Endometrium (tissue), 2 donors: ENCODE results near the gene EFCAB14.
A peak's percentile ranks its signal among the peaks of the same experiment; 100 is the strongest.
"Not testable (repeated sequence)": the region's sequence is repeated elsewhere in the genome, so short reads cannot be mapped to it uniquely, and the experiment has no call there.

ENCODE experiments used
- FAIRE-seq: peaks from 2 replicates; lab custom pipeline; 2012; peaks lifted over from hg19 to GRCh38; lab: Jason Lieb, UNC
- donor health status: control.
- donor health status: control.

EFCAB14 gene

DNA sequence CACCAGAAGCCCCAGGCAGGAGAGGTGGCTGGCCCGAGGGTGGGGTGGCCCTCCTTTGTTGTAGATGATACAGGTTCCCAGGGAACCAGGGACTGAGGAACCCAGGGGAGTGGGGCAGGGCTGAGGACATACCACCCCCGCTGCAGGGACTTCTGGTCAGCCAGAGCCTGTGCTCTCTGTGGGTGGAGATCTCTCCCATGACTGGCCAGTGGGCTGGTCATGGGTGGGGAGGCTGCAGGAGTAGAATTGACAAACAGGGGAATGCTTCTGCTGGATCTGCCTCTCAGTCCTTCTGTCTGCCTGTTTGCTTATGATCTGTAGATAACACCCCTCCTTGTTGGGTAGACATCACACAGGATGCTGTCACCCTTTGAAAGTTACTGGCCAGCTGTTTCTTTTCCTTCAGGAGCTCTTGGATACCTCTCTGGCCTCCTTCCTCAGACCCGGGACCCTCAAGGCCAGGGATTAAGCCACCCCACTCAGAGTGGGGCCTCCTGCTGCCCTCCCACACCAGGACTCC lies 2.8 kb upstream of the EFCAB14 start:
- no peak for FAIRE-seq

DNA sequence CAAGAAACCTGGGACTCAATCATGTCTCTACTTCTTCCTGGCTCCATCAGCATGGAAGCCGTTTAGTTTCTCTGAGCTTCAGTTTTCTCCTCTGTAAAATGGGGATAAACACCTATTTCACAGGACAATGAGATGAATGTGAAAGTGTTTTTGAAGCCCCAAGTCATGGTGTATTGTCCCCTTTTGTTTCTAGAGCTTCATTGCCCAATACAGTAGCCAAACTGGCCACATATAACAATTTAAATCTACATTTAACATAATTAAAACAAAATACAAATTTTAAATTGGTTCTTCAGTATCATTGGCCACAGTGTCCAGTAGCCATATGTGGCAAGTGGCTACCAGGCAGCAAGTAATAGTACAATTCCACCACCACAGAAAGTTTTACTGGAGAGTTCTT lies 2.3 kb upstream of the EFCAB14 start:
- FAIRE-seq, result no peak

DNA sequence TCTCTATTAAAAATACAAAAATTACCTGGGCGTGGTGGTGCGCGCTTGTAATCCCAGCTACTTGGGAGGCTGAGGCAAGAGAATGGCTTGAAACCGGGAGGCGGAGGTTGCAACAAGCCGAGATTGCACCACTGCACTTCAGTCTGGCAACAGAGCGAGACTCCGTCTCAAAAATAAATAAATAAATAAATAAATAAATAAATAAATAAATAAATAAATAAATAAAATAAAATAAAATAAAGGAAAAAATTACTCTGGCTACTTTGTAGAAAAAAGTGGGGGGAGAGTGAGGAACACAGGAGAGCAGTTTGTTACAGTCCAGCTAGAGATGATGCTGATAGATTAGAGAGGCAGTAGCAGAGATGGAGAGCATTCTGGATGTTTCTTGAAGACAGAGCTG lies 1.4 kb upstream of the EFCAB14 start:
- not testable (repeated sequence) for FAIRE-seq

GRCh38 chr1:46719689-46720088 lies 775 bp upstream of the EFCAB14 start:
- no peak for FAIRE-seq

GRCh38 chr1:46718340-46718726 lies 581 bp downstream of the EFCAB14 start:
- no peak for FAIRE-seq

DNA sequence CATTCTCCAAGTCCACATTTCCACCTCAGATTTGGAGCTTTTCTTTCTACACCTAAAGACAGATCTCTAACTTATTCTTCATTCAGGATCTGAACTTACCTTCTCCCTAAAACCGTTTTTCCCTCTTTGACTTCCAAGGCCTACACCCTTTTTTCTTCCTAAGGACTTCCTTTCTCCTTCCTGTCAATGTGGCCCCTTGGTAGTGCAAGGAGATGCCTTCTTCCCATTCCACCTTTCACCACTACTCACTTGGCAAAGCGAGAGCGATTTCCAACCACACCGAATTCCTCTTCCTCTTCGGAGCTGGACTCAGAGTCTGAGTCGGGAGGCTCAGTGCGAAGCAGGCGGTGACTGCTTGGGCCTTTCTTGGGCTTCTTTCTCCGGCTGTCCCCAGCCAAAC lies 1.3 kb downstream of the EFCAB14 start:
- no peak for FAIRE-seq

DNA sequence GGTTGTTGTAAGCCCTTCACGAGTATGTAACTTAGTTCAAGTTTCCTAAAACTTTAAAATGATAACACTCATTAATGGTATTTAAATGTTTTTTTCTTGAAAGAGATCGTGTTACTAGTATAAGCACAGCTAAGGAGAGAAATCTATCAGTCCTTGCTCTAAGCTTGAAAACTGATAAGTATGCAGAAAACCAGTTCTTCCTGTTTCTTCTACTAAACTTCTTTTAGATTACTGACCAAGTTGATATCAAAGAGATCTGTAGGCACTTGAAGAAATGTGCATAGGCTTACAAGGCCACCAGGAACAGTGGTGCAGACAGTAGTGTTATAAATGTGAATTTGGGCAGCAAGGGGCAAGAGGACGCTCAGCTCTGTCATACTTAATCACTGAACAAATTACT lies 3.9 kb downstream of the EFCAB14 start:
- no peak for FAIRE-seq

GRCh38 chr1:46708121-46708520 lies 10.8 kb downstream of the EFCAB14 start:
- no peak for FAIRE-seq

- FAIRE-seq, result no peak
Measured at GRCh38 chr1:46705408-46705807, 13.5 kb downstream of the EFCAB14 start.

DNA sequence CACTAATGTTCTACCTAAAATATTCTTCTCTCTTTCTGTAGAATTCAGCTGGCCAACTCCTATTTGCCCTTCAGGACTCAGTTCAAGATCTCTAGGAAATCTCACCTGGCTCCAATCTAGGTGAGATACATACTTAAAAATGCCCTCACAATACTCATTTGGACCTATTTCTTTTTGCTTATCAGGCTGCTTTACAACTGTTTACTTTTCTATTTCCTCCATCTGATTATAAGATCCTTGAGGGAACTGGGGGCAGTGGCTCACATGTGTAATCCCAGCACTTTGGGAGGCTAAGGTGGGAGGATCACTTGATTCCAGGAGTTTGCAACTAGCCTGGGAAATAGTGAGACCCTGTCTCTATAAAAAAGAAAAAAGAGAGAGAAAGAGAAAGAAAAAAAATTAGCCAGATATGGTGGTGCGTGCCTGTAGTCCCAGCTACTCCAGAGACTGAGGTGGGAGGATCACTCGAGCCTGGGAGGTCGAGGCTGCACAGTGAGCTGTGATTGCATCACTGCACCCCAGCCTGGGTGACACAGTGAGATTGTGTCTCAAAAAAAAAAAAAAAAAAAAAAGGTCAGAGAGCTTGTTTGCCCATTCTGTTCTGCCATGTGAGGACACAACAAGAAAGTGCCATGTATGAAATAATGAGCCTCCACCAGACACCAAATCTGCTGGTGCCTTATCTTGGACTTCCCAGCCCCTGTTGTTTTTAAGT lies 14.8 kb downstream of the EFCAB14 start:
- FAIRE-seq, result no peak

GRCh38 chr1:46699666-46700065 lies 19.2 kb downstream of the EFCAB14 start:
- no peak for FAIRE-seq

DNA sequence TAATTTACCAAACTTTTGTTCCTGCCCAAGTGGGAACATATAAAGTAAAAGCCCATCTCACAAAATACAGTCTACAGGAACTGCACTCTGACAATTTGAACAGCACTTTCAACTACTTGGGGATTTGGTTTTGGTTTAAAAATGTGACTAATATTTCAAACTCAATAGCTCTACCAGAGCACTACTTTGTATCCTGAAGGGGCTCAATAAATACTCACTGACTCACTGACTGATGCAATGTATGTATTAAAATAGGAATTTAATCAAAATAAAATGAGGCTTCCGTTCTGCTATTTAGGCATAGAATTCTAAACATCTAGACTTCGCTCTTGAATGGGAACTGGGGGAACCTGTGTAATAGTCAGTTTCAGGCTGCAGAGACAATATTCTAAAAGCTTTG lies 21.9 kb downstream of the EFCAB14 start:
- no peak for FAIRE-seq

GRCh38 chr1:46694676-46695075 lies 24.2 kb downstream of the EFCAB14 start:
- not testable (repeated sequence) for FAIRE-seq

DNA sequence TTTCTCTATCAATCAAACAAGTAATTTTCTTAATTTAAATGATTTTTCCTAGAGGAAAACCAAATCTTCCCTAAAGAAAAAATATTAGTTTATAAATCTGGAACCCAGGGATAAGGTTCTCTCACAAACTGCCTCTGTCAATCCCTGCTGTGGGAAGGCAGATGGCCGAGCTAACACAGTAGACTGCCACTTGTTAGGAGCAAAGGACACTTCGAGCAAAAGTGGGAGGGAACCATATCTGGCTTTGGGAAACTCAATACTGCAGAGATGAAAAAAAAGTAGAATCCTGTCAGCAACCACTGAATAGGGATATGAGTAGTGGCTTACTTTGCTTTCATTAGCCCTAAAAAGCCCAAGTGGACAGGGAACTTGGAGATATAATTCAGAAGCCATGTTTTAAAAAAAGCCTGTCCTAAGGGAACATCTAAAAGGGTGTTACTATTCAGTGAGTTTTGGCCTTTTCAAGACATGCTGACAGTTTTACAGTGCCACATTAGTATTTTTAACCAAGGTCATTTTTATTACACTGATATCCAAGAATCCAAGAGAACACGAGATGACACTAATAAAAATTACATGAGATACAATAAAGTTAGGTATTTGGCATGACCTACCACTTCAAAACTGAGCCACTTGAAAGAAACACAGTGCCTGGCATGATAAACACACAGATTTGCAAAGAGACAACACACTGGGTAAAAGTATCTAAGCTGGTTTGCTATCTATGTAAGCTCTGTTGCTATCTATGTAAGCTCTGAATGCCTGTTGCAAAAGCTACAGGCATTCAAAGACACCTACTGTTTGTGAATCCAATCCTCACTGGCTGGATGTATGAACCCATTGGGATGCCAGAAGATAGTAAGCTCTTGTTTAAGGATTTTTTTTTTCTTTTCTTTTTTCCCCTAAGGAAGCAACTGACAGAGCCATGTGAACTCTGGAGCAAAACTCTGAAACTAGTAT lies 25.8 kb downstream of the EFCAB14 start:
- no peak for FAIRE-seq

DNA sequence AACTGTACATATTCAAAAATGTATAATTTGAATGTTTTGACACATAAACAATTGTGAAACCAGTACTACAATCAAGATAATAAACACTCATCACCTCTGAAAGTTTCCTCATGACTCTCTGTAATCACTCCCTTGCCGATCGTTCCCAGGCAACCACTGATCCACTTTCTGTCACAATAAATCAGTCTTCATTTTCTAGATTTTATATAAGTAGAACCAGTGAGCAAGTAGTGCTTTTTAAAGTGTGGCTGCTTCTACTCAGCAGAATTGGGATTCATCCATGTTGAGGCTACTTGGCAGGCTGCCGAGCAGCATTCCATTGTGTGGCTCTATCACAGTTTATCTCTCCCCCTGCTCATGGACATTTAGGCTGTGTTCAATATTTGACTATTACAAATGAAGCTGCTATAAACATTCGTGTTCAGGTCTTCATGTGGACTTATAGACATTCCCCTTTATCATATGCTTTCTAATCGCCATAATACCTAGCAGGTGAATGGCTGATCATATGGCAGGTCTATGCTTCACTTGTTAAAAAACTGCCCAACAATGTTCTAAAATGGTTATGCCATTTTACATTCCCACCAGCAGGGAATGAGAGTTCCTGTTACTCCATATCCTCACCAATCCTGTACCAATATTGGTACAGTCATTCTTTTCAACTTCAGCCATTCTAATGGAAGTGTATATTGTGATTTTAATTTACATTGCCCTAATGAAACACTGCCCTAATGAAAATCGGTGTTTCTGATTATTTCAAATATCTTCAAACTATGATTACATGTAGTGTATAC lies 26.7 kb downstream of the EFCAB14 start:
- FAIRE-seq, result no peak

DNA sequence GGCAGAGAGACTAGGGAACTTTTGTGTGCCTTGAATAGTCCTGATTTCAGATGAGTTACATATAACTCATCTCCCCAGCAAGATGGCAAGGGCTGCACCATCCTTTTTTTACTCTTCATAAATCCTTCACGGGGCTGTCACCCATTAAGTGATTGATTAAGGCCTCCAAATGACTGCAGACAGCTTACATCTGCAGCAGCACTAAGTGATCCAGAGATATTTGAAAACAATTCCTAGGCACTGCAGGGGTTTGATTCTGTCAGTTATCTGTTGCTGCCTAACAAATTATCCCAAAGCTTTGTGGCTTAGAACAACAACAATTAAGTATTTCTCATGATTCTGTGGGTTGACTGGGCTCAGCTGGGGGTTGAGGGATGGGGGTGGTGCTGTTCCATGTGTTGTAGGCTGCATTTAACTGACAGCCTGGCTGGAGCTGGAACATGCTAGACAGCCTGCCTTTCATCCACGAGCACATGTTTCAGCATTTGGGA lies 27.9 kb downstream of the EFCAB14 start:
- FAIRE-seq, result no peak

GRCh38 chr1:46689897-46690296 lies 29.0 kb downstream of the EFCAB14 start:
- FAIRE-seq, result no peak

- FAIRE-seq, result no peak
Measured at GRCh38 chr1:46689356-46689755, 29.6 kb downstream of the EFCAB14 start.

DNA sequence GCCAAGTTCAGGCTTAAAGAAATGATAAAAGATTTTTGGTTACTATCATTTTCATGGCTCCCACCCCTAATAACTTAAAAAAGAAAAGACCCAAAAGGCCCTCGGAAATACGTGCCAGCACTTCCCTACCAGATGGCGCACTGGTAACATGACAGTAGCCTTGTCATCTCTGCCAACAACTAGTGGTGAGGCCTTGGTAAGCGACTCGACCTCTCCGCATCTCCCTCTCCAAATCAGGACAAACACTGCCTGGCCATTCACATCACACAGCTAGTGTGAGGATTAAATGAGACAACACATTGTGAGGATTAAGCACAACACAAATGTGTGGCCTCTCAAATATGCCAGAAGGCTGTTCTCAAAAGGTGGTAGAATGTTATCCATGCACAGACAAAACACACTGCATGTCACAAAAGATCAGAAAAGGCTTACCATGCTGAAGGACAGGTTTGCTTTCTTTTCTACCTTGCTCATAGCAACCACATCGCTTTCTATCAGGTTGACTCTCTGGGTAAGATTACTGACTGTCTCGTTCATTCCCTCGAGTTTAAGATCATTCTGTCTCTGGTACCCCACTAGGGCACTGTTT lies 30.9 kb downstream of the EFCAB14 start:
- no peak for FAIRE-seq

DNA sequence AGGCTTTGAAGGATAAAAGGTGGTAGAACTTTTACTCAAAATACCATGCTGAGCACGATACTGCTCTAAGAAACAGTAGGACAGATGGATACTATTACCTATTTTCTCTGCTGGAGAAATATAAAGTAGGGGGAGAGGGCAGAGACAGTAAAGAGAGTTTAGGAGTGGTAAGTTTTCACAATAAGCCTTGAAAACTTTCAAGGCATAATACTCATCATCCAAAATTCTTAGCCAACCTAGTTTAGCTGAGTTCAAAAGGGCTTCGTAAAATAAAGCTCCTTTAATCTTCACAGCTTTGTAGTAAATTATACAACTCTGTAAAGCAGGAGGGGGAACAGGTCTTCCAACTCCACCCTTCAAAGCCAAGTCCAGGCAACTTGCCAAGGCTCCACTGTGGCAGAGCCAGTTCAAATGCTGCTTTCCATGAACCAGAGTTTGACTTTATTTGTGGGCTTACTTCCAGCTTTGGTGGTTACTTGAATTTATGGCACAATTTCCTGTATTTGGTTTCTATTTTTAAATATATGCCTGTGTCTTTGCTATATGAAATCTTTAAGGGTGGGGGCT lies 31.7 kb downstream of the EFCAB14 start:
- peak; percentile 66 for FAIRE-seq

DNA sequence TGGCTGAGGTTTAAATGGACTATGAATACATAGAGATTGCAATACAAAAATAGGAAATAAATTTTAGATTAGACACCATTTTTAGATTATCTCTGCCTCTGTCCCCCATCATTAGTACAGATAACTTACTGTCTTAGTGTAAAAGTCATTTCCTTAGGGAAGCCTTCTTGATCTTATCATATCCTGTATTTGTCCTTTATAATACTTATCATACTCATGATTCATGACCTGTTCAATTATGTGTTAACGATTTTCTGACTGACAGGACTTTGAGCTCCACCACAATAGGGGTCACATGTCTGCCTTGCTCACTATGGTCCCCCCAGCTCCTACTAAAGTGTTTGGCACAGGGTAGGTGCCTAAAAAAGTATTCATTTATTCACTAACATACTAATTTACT lies 32.7 kb downstream of the EFCAB14 start:
- FAIRE-seq, result no peak
